ENCODE results near the gene OSMR. TPM values are rescaled to one million over a fixed set of nuclear protein-coding genes. Genes with fewer than 3 reads are reported as not detected.

The OSMR gene
- total and polyA plus RNA-seq, 2 of the 13 experiments (the other 11 are each of a cell fraction or from before 2014, with no cell fraction given): 21.3 to 86.5 TPM

DNA sequence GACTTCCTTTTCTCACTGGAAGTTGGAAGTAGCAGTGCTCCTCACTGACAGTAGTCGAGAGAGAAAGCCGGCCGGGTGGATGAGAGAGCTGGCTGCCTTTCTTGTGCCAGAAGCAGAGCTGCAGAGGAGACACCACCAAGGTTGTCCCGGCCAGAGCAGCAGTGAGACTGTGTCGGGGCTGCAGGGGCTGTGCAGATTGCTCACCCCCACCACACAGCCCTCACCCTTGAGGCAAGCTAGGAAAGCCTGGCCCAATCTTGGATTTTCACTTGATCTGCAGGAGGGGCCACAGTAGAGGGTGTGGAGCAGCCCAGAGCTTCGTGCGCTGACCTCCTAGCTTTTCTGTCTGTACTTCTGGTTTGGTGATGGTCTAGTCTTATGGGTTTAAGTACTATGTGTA lies 9.1 kb downstream of the OSMR start (continued):
- TF ChIP-seq ZNF558 (CRISPR knock-in tag; IDR thresholded peaks at IDR 0.05; ENCODE audit: borderline replicate concordance) (no peak), MTA1 (CRISPR knock-in tag; IDR thresholded peaks at IDR 0.05; ENCODE audit: borderline replicate concordance) (no peak), KAT8 (CRISPR knock-in tag; IDR thresholded peaks at IDR 0.05) (no peak), SETDB1 (CRISPR knock-in tag; IDR thresholded peaks at IDR 0.05; ENCODE audit: borderline replicate concordance) (no peak), POLR2AphosphoS2 (IDR thresholded peaks at IDR 0.05; ENCODE audit: low read depth, low read length) (no peak), ZNF672 (CRISPR knock-in tag; IDR thresholded peaks at IDR 0.05) (no peak), ZNF879 (CRISPR knock-in tag; IDR thresholded peaks at IDR 0.05) (no peak)
- TF ChIP-seq, protein P1, sequence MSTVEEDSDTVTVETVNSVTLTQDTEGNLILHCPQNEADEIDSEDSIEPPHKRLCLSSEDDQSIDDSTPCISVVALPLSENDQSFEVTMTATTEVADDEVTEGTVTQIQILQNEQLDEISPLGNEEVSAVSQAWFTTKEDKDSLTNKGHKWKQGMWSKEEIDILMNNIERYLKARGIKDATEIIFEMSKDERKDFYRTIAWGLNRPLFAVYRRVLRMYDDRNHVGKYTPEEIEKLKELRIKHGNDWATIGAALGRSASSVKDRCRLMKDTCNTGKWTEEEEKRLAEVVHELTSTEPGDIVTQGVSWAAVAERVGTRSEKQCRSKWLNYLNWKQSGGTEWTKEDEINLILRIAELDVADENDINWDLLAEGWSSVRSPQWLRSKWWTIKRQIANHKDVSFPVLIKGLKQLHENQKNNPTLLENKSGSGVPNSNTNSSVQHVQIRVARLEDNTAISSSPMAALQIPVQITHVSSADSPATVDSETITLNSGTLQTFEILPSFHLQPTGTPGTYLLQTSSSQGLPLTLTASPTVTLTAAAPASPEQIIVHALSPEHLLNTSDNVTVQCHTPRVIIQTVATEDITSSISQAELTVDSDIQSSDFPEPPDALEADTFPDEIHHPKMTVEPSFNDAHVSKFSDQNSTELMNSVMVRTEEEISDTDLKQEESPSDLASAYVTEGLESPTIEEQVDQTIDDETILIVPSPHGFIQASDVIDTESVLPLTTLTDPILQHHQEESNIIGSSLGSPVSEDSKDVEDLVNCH (CRISPR knock-in tag; IDR thresholded peaks at IDR 0.05): no peak

DNA sequence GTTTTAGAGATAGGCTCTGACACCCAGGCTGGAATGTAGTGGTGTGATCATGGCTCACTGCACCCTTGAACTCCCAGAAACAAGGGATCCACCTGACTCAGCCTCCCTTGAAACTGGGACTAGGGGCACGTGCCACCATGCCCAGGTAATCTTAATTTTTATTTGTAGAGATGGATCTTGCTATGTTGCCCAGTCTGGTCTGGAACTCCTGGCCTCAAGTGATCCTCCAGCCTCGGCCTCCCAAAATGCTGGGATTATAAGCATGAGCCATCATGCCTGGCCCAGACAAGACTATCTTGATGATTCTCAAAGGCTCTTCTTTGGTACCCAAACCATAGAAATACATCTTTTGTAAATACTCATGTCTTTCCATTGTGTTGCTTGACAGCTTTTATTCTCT lies 10.8 kb downstream of the OSMR start:
- CTCF ChIA-PET (ENCODE audit: low intra/inter-chr PET ratio, low total read pairs): no interaction called here
- 84% methylated on average over 2 of the region's 2 CpGs for WGBS (ENCODE audit: low lambda C conversion rate)

More for the DNA sequence above, 10.8 kb downstream of the OSMR start:
- TF ChIP-seq ZNF770 (CRISPR knock-in tag; IDR thresholded peaks at IDR 0.05) (peak; percentile 70), ZNF121 (CRISPR knock-in tag; IDR thresholded peaks at IDR 0.05) (peak; percentile 93), ZNF18 (CRISPR knock-in tag; IDR thresholded peaks at IDR 0.05; ENCODE audit: insufficient replicate concordance) (no peak)
- TF ChIP-seq, protein P2, sequence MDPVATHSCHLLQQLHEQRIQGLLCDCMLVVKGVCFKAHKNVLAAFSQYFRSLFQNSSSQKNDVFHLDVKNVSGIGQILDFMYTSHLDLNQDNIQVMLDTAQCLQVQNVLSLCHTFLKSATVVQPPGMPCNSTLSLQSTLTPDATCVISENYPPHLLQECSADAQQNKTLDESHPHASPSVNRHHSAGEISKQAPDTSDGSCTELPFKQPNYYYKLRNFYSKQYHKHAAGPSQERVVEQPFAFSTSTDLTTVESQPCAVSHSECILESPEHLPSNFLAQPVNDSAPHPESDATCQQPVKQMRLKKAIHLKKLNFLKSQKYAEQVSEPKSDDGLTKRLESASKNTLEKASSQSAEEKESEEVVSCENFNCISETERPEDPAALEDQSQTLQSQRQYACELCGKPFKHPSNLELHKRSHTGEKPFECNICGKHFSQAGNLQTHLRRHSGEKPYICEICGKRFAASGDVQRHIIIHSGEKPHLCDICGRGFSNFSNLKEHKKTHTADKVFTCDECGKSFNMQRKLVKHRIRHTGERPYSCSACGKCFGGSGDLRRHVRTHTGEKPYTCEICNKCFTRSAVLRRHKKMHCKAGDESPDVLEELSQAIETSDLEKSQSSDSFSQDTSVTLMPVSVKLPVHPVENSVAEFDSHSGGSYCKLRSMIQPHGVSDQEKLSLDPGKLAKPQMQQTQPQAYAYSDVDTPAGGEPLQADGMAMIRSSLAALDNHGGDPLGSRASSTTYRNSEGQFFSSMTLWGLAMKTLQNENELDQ (CRISPR knock-in tag; IDR thresholded peaks at IDR 0.05; ENCODE audit: borderline replicate concordance): no peak
- in situ Hi-C loops (cut with HindIII; ENCODE audit: extremely low pct_ligation_motif_present, low pct_unique_long_range_greater_than_20kb): no loop called here
- H3K27ac ChIP-seq (ENCODE audit: extremely low read length, insufficient read depth, low read length): no peak overlapping the region
- H3K4me3 ChIP-seq (replicated peaks in 1 of 3; ENCODE audit: insufficient read depth in 1 of 3, low read depth in 2 of 3, low read length in 3 of 3): no peak overlapping the region
- POLR2A ChIA-PET: interaction anchor here (0.8 kb wide), 1 partner anchor 10 kb away, joined by 3 read pairs; no protein-coding TSS in a partner anchor
- no peak for ATAC-seq
- peaks cover 0 to 7% of the 10 kb centered on the region in 2 experiments; a peak in 1 of 5 replicates for H3K36me3 ChIP-seq (replicated peaks in 1 of 2; ENCODE audit: control insufficient read depth in 1 of 2, insufficient read depth in 2 of 2, low read length in 2 of 2)
- peaks cover 9% of the 10 kb centered on the region; the same call in 1 of the 2 replicates for H3K9me3 ChIP-seq (ENCODE audit: low read length)
- intact Hi-C loops (cut with micrococcal nuclease; ENCODE audit: unreplicated experiment): no loop called here
- no peak overlapping the region for H3K9ac ChIP-seq (ENCODE audit: insufficient read depth, low read depth, low read length)
- H2AFZ ChIP-seq (ENCODE audit: low read length): no peak overlapping the region
- peaks cover 78% of the 10 kb centered on the region for H3K79me2 ChIP-seq (ENCODE audit: insufficient read depth, low read length)
- no peak for FAIRE-seq
- H4K20me1 ChIP-seq (ENCODE audit: insufficient read depth, low read length): peaks cover 3% of the 10 kb centered on the region; the same call in 1 of the 2 replicates
- H3K4me1 ChIP-seq (ENCODE audit: insufficient read depth, low read length): peaks cover 37% of the 10 kb centered on the region
- no peak overlapping the region for H3K4me2 ChIP-seq (ENCODE audit: low read depth, low read length)
- H3K27me3 ChIP-seq (ENCODE audit: control insufficient read depth in 1 of 2, insufficient read depth in 2 of 2, low read length in 2 of 2): no peaks in the 10 kb centered on the region
- no peak for DNase-seq (ENCODE audit: low spot score)
- BruUV-seq (replicated peaks): no TSS peak
